Stimulated activated CD8-positive, alpha-beta memory T cell treated with anti-CD3 and anti-CD28 coated beads, Interleukin-7, amount 100 ng/mL, for 4 hours (primary cell): ENCODE data around the gene ATP6AP1.

ENCODE experiments used
- DNase-seq, 2 donors: peaks; one replicate each; pipeline ENCODE4 v3.0.0-alpha.2; 2020; ENCODE audit warnings: low read depth in 2 of 2

ATP6AP1 gene

DNA sequence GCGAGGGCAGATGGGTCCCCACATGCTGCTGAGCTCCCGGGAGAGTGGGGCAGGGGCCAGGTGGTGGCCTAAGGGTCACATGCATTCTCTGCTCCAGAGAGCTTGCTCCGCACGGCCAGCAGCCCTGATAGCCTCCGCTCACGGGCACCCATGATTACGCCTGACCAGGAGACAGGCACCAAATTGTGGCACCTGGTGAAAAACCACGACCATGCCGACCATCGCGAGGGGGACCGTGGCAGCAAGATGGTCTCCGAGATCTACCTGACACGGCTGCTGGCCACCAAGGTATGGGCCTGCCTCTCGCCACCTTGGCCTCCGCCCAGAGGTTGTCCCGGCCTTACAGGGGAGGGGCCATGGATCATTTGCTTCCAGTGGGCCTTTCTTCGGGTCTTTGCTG lies 41.4 kb downstream of the ATP6AP1 start:
- no peak for DNase-seq

DNA sequence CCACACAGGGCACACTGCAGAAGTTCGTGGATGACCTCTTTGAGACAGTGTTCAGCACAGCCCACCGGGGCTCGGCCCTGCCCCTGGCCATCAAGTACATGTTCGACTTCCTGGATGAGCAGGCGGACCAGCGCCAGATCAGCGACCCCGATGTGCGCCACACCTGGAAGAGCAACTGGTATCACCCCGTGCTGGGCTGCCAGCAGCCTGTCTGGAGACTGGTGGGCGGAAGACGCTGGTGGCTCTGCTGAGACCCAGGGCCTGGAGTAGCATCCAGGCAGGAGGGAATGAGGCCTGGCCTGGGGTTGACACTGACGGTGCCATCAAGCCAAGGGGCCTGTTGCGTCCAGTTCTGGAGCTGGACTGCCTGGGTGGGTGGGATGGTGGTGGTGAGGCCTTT lies 42.0 kb downstream of the ATP6AP1 start:
- no peak for DNase-seq

DNA sequence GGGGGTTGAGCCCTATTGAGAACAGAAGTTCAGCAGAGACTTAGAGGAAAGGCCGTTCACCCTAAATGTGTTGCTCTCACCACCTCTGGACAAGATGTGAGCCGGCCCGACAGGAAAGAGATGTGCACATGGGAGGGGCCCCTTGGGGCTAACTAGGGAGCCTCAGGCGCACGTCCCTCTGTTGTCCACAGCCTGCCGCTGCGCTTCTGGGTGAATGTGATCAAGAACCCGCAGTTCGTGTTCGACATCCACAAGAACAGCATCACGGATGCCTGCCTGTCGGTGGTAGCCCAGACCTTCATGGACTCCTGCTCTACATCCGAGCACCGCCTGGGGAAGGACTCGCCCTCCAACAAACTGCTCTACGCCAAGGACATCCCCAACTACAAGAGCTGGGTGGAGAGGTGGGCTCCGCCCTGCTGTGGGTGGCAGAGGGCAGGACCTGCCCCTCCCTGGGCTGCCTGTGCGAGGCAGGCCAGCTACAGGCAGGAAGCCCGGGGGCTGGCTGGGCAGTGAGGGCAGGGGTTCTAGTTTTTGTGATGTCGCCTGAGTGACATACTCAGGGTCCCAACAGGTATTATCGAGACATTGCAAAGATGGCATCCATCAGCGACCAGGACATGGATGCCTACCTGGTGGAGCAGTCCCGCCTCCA lies 42.6 kb downstream of the ATP6AP1 start:
- DNase-seq: no peak

DNA sequence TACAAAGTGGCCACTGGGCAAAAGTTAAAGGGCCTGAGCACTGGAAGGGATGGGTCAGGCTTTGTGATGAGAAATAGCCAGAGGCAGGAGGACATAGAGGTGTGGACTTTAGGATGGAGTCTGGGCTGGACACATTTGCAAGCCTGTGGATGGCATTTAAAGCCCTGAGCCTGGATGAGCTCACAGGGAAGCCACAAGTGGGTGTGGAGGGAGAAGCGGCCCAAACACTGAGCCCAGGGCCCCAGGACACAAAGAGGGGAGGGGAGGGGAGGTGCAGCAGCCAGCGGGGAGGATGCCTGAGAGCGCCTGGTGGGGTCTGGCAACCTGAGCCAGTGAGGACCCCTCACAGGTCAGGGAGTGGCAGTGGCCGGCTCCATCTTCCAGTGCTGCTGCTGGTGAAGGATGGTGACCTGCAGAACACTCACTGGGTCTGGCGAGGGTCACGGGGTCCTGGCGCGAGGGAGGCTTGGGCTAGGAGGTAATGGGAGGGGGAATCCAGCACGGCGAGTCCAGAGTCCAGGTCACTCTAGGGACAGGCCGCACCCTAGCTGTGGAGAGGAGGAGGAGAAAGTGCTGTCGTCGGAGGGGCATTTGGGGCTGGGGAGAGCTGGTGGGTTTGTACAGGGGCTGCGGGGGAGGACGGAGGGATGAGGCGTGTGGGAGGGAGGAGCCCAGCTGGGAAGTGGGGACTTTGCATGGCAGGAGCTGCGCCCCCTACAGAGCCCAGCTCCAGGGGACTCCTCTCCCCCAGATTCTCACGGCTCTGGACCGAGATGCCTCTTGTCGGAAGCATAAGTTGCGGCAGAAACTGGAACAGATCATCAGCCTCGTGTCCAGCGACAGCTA lies 43.6 kb downstream of the ATP6AP1 start:
- no peak for DNase-seq

DNA sequence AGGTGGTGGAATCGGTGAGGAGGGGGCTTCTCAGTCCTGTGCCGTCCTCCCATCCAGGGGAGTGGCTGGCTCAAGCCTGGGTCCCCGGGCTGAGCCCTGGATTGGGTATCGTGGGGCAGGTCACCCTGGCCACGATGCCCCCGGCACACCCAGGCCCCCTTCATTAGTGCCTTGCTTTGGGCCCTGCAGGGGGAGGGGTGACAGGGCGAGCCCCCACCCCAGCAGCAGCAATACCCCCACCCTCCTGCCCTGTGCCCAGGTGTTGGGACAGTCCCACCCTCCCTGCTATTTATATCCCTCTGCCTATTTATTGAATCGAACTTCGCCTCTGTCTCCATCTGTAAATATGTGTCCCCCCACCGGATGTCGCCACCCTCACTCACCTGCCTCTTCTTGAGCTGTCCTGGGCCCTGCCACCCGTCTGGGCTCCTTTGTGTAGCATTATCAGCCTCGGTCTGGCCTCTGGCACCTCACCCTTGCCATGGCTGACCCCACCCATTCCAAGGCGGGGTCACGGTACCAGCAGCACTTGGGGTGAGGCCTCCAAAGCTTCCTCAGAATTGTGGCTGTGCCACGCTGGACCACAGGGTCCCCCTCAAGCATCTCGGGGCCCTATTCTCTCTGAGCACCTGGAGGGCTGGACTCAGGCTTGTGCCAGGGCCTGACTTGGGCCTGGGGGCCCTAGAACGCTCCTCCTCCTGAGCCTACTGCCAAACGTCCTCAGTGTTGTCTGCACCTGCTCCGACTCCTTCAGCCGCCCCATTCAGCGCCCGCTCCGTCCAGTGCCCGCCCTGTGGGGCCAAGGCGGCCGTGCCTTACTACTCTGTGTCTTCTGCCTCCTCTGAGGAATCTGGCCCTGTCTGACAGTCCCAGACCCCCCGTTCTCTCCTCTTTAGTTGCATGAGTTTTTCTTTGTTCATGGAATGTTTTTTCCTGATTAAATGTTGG lies 44.5 kb downstream of the ATP6AP1 start:
- DNase-seq: no peak

DNA sequence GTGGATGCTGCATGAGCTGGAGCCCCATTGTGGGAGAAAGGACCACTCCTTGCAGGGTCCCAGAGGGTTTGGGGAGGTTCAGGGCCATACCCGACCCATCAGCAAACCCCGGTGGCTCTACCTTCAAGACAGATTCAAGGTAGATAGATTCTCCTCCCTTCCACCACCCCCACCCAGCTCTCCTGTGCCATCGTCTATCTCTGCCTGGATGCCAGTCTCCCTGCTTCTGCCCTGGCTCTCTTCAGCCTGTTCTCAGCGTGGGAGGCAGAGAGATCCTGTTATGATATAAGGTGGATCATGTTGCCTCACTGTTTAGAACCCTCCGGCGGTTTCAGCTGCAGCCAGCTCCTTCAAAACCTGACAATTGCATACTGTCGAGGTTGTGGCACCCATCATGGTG lies 45.2 kb downstream of the ATP6AP1 start:
- DNase-seq: no peak

DNA sequence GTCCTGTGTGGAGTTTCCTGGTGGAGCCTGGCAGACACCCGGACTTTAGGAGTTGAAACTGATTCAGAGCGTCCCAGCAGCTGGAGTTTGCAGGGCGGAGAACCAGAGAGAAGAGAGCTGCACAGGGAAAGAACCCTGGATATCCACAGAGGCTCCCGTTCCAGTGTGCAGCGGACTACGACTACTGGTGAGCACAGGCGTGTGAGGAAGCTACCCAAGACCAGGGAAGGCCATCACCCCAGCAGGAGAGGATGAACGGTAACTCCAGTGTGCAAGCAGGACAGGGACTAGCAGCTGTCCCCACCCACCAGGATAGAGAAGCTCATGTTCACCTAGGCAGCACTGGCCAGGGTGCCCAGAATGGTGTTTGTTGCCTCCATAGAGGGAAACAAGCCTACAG lies 48.3 kb downstream of the ATP6AP1 start:
- no peak for DNase-seq

DNA sequence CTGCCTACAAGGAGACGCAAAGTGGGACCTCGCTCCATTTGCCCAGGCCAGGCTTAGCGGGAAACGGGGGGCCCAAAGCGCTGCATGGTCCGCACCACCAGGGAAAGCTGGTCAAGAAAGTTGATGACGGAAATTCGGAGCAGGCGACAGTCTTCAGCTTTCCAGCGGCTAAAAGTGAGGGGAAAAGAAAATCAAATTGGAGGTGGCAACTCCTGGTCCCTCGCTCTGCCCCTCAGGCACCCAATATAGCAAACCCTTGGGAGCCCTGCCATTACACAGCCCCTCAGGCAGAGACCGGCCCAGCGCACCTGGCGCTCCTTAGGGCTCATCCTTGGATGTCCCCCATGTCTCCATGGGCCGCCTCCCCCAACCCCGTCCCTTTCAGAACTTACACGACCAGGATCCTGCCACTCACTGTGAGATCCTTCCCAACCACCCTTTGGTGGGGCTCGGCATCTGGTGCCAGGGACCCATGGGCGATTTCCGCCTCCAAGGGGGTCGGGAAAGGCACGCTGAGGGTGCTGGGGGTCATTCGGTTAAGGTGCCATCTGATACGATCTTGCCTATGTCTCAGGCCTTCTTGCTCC lies 49.5 kb downstream of the ATP6AP1 start:
- no peak for DNase-seq

DNA sequence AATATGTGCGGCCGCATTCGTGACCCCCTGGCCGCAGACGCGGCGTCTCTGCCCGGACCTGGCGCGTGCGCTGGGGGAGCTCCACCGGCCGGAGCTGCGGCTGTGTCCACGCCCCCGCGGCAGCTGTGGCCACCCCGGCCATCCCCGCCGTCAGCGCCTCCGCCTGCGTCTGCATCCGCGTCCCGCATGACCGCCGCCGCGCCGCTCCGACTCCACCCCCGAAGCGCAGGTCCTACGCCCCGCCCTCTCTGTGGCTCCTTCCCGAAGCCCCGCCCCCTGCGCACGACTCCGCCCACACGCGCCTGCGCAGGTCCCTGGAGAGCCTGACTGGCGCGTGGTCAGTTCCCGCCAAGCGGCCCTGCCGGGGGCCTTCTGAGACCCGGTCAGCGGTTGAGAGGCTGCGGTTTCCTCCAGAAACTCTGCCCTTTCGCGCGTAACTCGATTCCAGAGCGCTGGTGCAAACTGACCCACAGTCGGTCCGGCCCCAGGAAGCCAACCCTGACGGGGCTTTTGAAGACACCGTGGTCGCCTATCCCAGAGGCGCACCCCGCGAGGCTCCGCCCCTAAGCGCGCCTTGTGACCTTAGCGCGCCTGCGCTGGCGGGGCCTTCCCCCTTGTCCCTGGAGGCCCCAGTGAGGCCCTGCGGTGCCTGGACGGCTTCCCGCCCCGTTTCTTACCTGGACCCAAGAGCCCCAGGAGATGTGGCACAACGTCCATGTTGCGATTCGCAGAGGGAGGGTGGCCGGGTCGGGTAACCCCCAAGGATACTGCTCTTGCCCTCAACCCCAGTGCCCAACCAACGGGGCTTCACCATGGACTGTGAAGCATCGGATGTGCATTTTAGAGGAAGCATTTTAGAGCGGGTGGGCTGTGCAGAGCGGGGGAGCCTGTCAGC lies 50.5 kb downstream of the ATP6AP1 start, which contains the start of gene LAGE3:
Gene LAGE3, minus strand, starts transcription at position 554 of the 895 bp plus-strand sequence. Its CDS starts 366 bp downstream, at position 188.
- peak; percentile 82 to 87 for DNase-seq

DNA sequence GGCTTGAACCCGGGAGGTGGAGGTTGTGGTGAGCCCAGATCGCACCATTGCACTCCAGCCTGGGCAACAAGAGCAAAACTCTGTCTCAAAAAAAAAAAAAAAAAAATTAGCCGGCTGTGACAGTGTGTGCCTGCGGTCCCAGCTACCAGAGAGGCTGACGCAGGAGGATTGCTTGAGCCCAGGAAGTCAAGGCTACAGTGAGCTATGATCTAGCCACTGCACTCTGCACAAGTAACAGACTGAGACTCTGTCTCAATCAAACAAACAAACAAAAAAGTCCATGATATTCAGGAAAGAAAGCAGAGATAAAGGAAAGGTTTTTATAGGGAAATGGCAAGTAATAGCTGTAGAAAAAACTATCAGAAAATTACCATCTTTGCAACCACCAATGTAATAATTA lies 52.7 kb downstream of the ATP6AP1 start:
- no peak for DNase-seq

DNA sequence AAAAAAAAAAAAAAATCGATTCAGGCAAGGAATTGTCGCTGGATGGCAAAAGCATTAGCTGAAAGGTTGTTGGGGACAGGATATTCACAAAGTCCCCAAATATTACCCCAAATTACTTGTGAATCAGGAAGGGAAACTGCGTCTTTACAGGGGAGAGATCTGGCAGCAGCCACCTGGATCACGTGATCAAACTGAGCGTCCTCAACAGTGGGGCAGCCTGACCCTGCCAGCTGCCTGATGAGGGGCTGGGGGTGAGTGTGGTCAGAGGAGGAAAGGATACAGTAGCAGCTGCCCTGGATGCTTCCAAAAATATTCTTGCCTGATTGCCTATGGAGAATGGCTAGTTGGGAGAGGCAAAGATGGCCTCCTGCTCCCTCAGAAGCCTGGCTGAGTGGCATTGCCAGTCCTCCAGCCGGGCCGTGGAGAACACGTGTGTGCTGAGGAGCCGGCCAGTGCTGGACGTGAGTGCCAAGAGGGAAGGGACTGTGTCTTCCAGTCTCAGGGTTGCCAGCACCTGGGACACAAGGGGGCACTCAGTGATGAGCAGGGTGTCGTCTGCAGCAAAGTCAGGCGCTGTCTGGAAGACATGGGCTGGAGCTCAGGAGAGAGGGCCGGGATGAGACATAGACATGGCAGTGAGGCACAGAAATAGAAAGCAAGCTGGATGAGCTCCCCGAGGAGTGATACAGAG lies 53.6 kb downstream of the ATP6AP1 start:
- no peak for DNase-seq

DNA sequence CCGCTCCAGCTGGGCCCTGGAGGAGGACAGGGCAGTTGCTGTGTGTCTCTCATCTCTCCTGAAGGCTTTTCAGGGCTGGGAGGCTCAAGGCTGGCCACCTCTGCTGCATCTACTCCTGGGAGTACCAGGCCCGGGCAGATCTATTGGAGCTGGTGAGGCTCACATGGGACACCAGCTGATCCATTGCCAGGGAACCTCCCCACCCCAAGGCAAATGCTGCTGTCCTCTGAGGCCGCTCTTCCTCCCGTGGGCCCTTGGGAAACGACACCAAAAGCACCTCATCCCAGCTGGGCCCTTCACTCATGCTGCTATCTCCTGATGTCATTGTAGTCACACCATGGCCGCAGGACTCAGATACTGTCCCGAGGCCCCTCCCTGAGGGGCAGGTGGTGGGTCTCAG lies 54.3 kb downstream of the ATP6AP1 start:
- no peak for DNase-seq

DNA sequence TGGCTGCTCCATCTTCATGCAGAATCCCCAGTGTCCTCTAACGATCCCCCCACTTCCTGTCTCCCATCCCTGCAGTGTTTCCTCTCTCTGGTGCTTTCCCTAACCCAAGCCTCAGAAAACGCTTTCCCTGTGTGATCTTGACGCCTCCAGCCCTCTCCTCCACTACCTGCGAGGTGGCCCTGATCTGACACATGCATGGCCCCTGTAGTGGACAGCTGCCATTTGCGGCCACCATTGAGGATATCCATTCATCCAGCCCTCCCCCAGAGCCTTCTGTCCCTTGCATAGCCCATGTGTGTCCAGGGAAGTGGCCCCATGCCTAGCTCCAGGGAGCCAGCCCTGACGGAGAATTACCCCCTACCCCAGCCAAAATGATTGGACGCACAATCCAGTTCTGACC lies 54.8 kb downstream of the ATP6AP1 start:
- no peak for DNase-seq

DNA sequence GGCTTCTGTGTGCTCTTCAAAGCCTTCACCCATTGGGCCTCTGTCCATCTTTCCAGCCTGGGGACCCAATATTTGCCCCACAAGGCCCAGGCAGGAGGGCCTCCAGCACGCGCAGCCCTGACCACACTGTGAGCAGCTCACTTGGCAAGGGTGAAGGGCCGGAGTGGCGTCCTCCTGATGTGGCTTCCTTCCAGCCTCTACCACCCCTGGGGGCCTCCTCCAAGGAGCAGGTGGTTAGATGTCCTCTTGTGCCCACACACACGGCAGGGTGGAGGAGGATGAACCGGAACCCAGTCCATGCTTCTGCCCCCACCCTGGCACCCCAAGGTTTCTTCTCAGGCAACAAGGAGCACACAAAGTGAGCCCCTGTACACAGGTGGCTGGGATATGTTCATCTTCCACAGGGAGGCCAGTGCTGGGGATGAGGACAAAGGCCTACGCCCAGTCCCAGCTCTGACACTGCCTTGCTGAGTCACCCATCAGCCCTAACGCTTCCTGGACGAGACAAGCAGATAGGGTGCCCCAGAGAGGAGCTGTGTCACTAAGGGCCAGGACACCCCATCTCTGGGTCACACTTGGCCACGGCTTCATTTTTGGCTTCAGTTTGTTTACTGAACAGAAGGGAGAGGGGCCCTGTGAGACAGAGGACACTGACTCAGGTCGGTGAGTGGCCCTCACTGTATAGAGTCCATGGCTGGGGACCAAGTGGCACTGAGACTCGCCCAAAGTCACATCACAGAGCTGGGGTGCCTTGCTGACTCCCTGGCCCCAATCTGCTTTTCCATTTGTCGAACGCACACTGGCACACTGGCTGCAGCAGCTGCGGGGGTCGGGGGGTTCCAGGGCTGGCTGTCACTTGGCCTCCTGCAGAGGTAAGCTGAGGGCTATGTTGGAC lies 56.0 kb downstream of the ATP6AP1 start:
- DNase-seq: no peak

DNA sequence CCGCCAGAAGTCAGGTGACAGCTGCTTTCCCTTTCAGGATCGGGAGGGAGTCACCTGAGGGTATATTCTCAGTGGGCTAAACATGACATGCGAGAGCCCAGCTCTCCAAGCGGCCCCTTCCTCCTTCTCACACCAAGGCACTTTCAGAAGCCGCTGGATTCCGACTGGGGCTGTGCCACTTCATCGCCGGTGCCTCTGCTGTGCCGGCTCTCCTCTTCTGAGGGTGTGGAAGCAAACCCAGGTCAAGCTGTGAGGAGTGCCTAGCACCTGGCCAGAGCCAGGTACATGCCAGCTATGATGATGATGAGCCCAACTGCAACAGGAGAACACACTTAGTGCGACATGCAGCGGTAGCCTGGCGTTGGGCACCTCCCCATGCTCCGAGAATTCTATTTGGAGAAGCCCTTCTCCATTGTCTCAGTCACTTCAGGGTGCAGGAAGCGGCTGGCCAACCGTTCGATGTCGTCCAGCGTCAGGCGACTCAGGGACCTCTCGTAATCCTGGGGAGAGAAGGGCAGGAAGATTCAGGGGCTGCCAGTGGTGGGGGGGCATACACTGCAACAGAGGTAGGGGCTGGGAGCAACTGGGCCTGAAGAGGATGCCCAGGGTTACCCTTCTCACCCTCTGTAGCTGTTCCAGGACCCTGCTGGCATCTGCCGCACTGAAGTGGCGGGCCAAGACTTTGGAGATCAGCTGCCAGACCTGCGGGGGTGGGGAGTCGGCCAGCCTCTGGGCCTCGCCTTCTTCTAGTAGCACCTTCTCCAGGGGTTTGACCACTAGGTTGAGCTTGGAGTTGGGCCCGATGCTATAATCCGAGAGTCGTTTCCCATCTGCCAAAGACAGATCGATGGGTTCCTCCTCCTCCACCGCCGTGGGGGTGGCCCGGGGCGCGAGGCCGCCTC lies 56.9 kb downstream of the ATP6AP1 start:
- no peak for DNase-seq

DNA sequence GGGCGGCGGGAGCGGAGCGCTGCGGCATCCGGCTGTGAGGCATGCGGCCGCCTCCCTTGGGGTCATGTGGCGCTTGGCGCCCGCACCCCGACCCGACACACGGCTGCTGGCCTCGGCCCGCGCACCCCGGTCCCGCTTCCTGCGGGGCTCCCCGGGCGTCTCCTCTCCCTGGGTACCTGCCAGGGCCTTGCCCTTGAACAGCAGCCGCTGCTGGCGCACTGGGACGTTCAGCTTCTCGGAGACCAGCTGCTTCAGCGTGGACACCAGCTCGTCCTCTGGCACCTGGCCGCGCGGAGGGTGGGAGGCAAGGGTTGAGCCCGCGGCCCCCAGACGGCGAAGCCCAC lies 57.5 kb downstream of the ATP6AP1 start:
- peak in 1 of 2 donors; percentile 16 for DNase-seq
